Endodermal cell (in vitro differentiated cells): ENCODE results near the gene SFT2D1. TPM values are rescaled to one million over a fixed set of nuclear protein-coding genes. Genes with fewer than 3 reads are reported as not detected.
"Not testable (repeated sequence)": the region's sequence is repeated elsewhere in the genome, so short reads cannot be mapped to it uniquely, and the experiment has no call there.

ENCODE experiments used
- DNase-seq: peaks from one replicate; pipeline ENCODE4 v3.0.0-alpha.2; 2017
- H3K27ac ChIP-seq: 2 replicates; pipeline ENCODE4 v1.5.1; 2013; ENCODE audit warnings: mild to moderate bottlenecking, low read depth, low read length, moderate library complexity
- H3K27me3 ChIP-seq: 2 replicates; pipeline ENCODE4 v1.6.1; 2013; ENCODE audit warnings: mild to moderate bottlenecking, low read length, moderate library complexity; ENCODE audit not compliant: insufficient read depth, control insufficient read depth, poor library complexity, severe bottlenecking
- H3K36me3 ChIP-seq: 2 replicates; pipeline ENCODE4 v1.7.0; 2013; ENCODE audit warnings: mild to moderate bottlenecking, low read length, moderate library complexity; ENCODE audit not compliant: control insufficient read depth, insufficient read depth
- H3K4me1 ChIP-seq: one replicate; pipeline ENCODE4 v1.7.0; 2013; ENCODE audit warnings: low read length; ENCODE audit not compliant: control insufficient read depth, insufficient read depth
- H3K4me3 ChIP-seq: 2 replicates; pipeline ENCODE4 v1.5.1; 2013; ENCODE audit warnings: mild to moderate bottlenecking, low read length, moderate library complexity
- H3K9ac ChIP-seq: 2 replicates; pipeline ENCODE4 v1.6.1; 2013; ENCODE audit warnings: mild to moderate bottlenecking, low read length, moderate library complexity; ENCODE audit not compliant: poor library complexity, severe bottlenecking; ENCODE audit errors: extremely low read depth
- H3K9me3 ChIP-seq: 2 replicates; pipeline ENCODE4 v1.6.1; 2013; ENCODE audit warnings: mild to moderate bottlenecking, low read length, moderate library complexity; ENCODE audit not compliant: control insufficient read depth
- H3K27ac Mint-ChIP-seq: 2 replicates; pipeline ENCODE4 v1.8.0; 2020; ENCODE audit warnings: mixed read lengths
- H3K27me3 Mint-ChIP-seq: 2 replicates; pipeline ENCODE4 v1.8.0; 2021; ENCODE audit warnings: mild to moderate bottlenecking, mixed read lengths; ENCODE audit not compliant: insufficient read depth
- H3K36me3 Mint-ChIP-seq: 2 replicates; pipeline ENCODE4 v1.8.0; 2020; ENCODE audit warnings: low read depth, mixed read lengths
- H3K4me1 Mint-ChIP-seq: 2 replicates; pipeline ENCODE4 v1.8.0; 2020; ENCODE audit warnings: mixed read lengths
- H3K4me3 Mint-ChIP-seq: 2 replicates; pipeline ENCODE4 v1.8.0; 2020; ENCODE audit warnings: mild to moderate bottlenecking, moderate library complexity, mixed read lengths
- H3K9me3 Mint-ChIP-seq: 2 replicates; pipeline ENCODE4 v1.8.0; 2020; ENCODE audit warnings: mild to moderate bottlenecking, mixed read lengths
- CTCF ChIP-seq: fragments of 200-600 bp; sonication (generic); conservative IDR thresholded peaks from 2 replicates; pipeline ENCODE4 v1.5.0; 2021; ENCODE audit warnings: antibody characterized with exemption, mild to moderate bottlenecking
- WGBS, 2 experiments: methylation state at CpG; one replicate each; pipeline versions ENCODE4 v1.1.5 to v1.1.7; 2013; ENCODE audit warnings: missing lambda C conversion rate in 2 of 2, mixed read lengths in 1 of 2; ENCODE audit not compliant: insufficient coverage in 1 of 2, insufficient read length in 1 of 2; 5-methylcytosine and 5-hydroxymethylcytosine counted together
- total RNA-seq, 2 donors: library from RNA; stranded (reverse); fragmentation: NEBNext Ultra II Directional in 1 of 2; extraction: Animal tissue kit (Norgen Biotek cat#: 25700) in 1 of 2; gene quantifications; 2 replicates in 1 of 2; 3 replicates in 1 of 2; pipeline ENCODE4 v1.2.1, GENCODE V29; 2021

The SFT2D1 gene
- total RNA-seq, 2 donors from 2014 or later, result 42.4 to 53.9 TPM

GRCh38 chr6:166365806-166366205 is 23.5 kb upstream of the SFT2D1 start:
- no peak overlapping the region for H3K9ac ChIP-seq

GRCh38 chr6:166365221-166365620 is 22.9 kb upstream of the SFT2D1 start:
- Mint-ChIP-seq H3K27me3 (no peaks in the 10 kb centered on the region), H3K4me3 (no peak overlapping the region), H3K36me3 (no peaks in the 10 kb centered on the region), H3K9me3 (no peaks in the 10 kb centered on the region), H3K27ac (no peak overlapping the region), H3K4me1 (peaks cover 7% of the 10 kb centered on the region)
- TF ChIP-seq CTCF, result no peak
- H3K36me3 ChIP-seq, result peaks cover 4% of the 10 kb centered on the region
- no peak overlapping the region for H3K4me3 ChIP-seq
- no peak for DNase-seq
- no peak overlapping the region for H3K9ac ChIP-seq
- peak overlapping the region; percentile 21 for H3K27ac ChIP-seq
- H3K4me1 ChIP-seq, result no peaks in the 10 kb centered on the region
- H3K9me3 ChIP-seq, result no peaks in the 10 kb centered on the region
- 25 to 44% methylated on average over 2 of the region's 2 CpGs for WGBS, 2 experiments
- no peaks in the 10 kb centered on the region for H3K27me3 ChIP-seq

More at GRCh38 chr6:166365806-166366205, 23.5 kb upstream of the SFT2D1 start:
- Histone ChIP-seq H3K27me3 (no peaks in the 10 kb centered on the region), H3K27ac (peak overlapping the region; percentile 21), H3K36me3 (peaks cover 4% of the 10 kb centered on the region), H3K4me1 (no peaks in the 10 kb centered on the region), H3K9me3 (no peaks in the 10 kb centered on the region), H3K4me3 (no peak overlapping the region)
- peak; percentile 59 for DNase-seq
- Mint-ChIP-seq H3K27me3 (no peaks in the 10 kb centered on the region), H3K4me1 (peaks cover 7% of the 10 kb centered on the region), H3K36me3 (no peaks in the 10 kb centered on the region), H3K9me3 (no peaks in the 10 kb centered on the region), H3K4me3 (no peak overlapping the region), H3K27ac (peak overlapping the region; percentile 53)
- no peak for TF ChIP-seq CTCF
- WGBS, 2 experiments, result 65 to 66% methylated on average over 6 of the region's 6 CpGs

- Histone ChIP-seq H3K4me1 (no peaks in the 10 kb centered on the region), H3K27me3 (no peaks in the 10 kb centered on the region), H3K4me3 (no peak overlapping the region), H3K9ac (no peak overlapping the region), H3K36me3 (peaks cover 4% of the 10 kb centered on the region), H3K9me3 (no peaks in the 10 kb centered on the region), H3K27ac (no peak overlapping the region)
- Mint-ChIP-seq H3K36me3 (no peaks in the 10 kb centered on the region), H3K4me1 (peaks cover 7% of the 10 kb centered on the region), H3K27ac (peak overlapping the region; percentile 28), H3K9me3 (no peaks in the 10 kb centered on the region), H3K27me3 (no peaks in the 10 kb centered on the region), H3K4me3 (no peak overlapping the region)
- TF ChIP-seq CTCF, result no peak
- WGBS, 2 experiments, result 84 to 88% methylated on average over 7 of the region's 7 CpGs
- no peak for DNase-seq
Measured at GRCh38 chr6:166364456-166364855, 22.1 kb upstream of the SFT2D1 start.

GRCh38 chr6:166362427-166362826 is 20.1 kb upstream of the SFT2D1 start:
- H3K4me3 Mint-ChIP-seq, H3K36me3 Mint-ChIP-seq, H3K27ac Mint-ChIP-seq, DNase-seq, H3K4me3 ChIP-seq, H3K9ac ChIP-seq, H3K4me1 Mint-ChIP-seq, H3K27me3 ChIP-seq, H3K4me1 ChIP-seq, H3K9me3 ChIP-seq, H3K27me3 Mint-ChIP-seq, H3K9me3 Mint-ChIP-seq, H3K36me3 ChIP-seq, H3K27ac ChIP-seq: not testable (repeated sequence)
- WGBS, 2 experiments, result 80 to 94% methylated on average over 1 to 4 of the region's 4 CpGs
